Neural progenitor cell (in vitro differentiated cells): ENCODE measurements around the gene OR52A1. TPM values are rescaled to one million over a fixed set of nuclear protein-coding genes. Genes with fewer than 3 reads are reported as not detected.
"Not testable (repeated sequence)": the region's sequence is repeated elsewhere in the genome, so short reads cannot be mapped to it uniquely, and the experiment has no call there.

Experiments
- DNase-seq: peaks from one replicate; pipeline ENCODE4 v3.0.0-alpha.2; 2016; ENCODE audit warnings: low spot score
- H2AFZ ChIP-seq: fragments of 200-600 bp; sonication (generic); replicated peaks from 2 replicates; pipeline ENCODE4 v1.6.1; 2016; ENCODE audit warnings: antibody characterized with exemption
- H3F3A ChIP-seq: fragments of 200-600 bp; sonication (generic); 2 replicates; pipeline ENCODE4 v1.6.1; 2016; ENCODE audit warnings: antibody characterized with exemption, low read depth
- H3K27ac ChIP-seq: fragments of 200-600 bp; sonication (generic); 2 replicates; pipeline ENCODE4 v1.5.1; 2016; ENCODE audit warnings: mild to moderate bottlenecking
- H3K27me3 ChIP-seq: fragments of 200-600 bp; sonication (generic); 2 replicates; pipeline ENCODE4 v1.6.1; 2016; ENCODE audit warnings: mild to moderate bottlenecking, moderate library complexity
- H3K36me3 ChIP-seq: fragments of 200-600 bp; sonication (generic); 2 replicates; pipeline ENCODE4 v1.5.1; 2016
- H3K4me1 ChIP-seq: fragments of 200-600 bp; sonication (generic); 2 replicates; pipeline ENCODE4 v1.6.1; 2016; ENCODE audit warnings: mixed run types
- H3K4me2 ChIP-seq: fragments of 200-600 bp; sonication (generic); 2 replicates; pipeline ENCODE4 v1.6.1; 2016
- H3K4me3 ChIP-seq: fragments of 200-600 bp; sonication (generic); 2 replicates; pipeline ENCODE4 v1.5.1; 2016
- H3K79me2 ChIP-seq: fragments of 200-600 bp; sonication (generic); 2 replicates; pipeline ENCODE4 v1.6.1; 2016; ENCODE audit warnings: low read depth
- H3K9ac ChIP-seq: fragments of 200-600 bp; sonication (generic); 2 replicates; pipeline ENCODE4 v1.6.1; 2016
- H3K9me3 ChIP-seq: fragments of 200-600 bp; sonication (generic); 2 replicates; pipeline ENCODE4 v1.5.1; 2016; ENCODE audit warnings: low read depth
- H4K20me1 ChIP-seq: fragments of 200-600 bp; sonication (generic); 2 replicates; pipeline ENCODE4 v1.6.1; 2016; ENCODE audit warnings: low read depth
- H3K27ac Mint-ChIP-seq: 3 replicates; pipeline ENCODE4 v1.8.0; 2021; ENCODE audit warnings: mixed read lengths
- H3K27me3 Mint-ChIP-seq: 2 replicates; pipeline ENCODE4 v1.8.0; 2022; ENCODE audit warnings: low read depth, mild to moderate bottlenecking, inconsistent platforms, moderate library complexity, mixed read lengths; ENCODE audit not compliant: insufficient read depth
- H3K36me3 Mint-ChIP-seq: 3 replicates; pipeline ENCODE4 v1.8.0; 2021; ENCODE audit warnings: mixed read lengths
- H3K4me1 Mint-ChIP-seq: 3 replicates; pipeline ENCODE4 v1.8.0; 2021; ENCODE audit warnings: mixed read lengths
- H3K4me3 Mint-ChIP-seq: 3 replicates; pipeline ENCODE4 v1.8.0; 2021; ENCODE audit warnings: mild to moderate bottlenecking, moderate library complexity, mixed read lengths
- H3K9me3 Mint-ChIP-seq: 3 replicates; pipeline ENCODE4 v1.8.0; 2020; ENCODE audit warnings: mixed read lengths
- CTCF ChIP-seq: fragments of 200-600 bp; sonication (generic); IDR thresholded peaks from 2 replicates; pipeline ENCODE4 v1.5.1; 2017; ENCODE audit warnings: antibody characterized with exemption, mild to moderate bottlenecking
- EZH2 ChIP-seq: fragments of 200-600 bp; sonication (generic); IDR thresholded peaks from 2 replicates; pipeline ENCODE4 v1.6.1; 2017; ENCODE audit warnings: antibody characterized with exemption, mild to moderate bottlenecking, moderate library complexity
- EZH2phosphoT487 ChIP-seq: fragments of 200-600 bp; sonication (generic); IDR thresholded peaks from 2 replicates; pipeline ENCODE4 v1.6.1; 2017; ENCODE audit warnings: antibody characterized with exemption
- total RNA-seq: library from RNA; depleted of rRNA; stranded (reverse); fragments of >200 nt; gene quantifications from 2 replicates; pipeline ENCODE4 v1.2.3, GENCODE V29; 2015; ENCODE audit warnings: low replicate concordance

The OR52A1 gene
- total RNA-seq, 1 donor from 2014 or later, result not detected

GRCh38 chr11:5178046-5178837 lies 23.7 kb upstream of the OR52A1 start:
- Mint-ChIP-seq H3K4me3 (no peak overlapping the region), H3K36me3 (no peaks in the 10 kb centered on the region), H3K9me3 (no peaks in the 10 kb centered on the region)

GRCh38 chr11:5174934-5175333 lies 20.4 kb upstream of the OR52A1 start:
- Mint-ChIP-seq H3K9me3 (no peaks in the 10 kb centered on the region), H3K27ac (no peak overlapping the region), H3K27me3 (peaks cover 2% of the 10 kb centered on the region), H3K36me3 (no peaks in the 10 kb centered on the region), H3K4me3 (no peak overlapping the region), H3K4me1 (no peaks in the 10 kb centered on the region)
- Histone ChIP-seq H3K27ac (no peak overlapping the region), H3K4me2 (no peak overlapping the region), H3K4me1 (no peaks in the 10 kb centered on the region), H2AFZ (no peak overlapping the region), H3K27me3 (no peaks in the 10 kb centered on the region), H3F3A (no peaks in the 10 kb centered on the region), H3K79me2 (no peaks in the 10 kb centered on the region), H3K9me3 (no peaks in the 10 kb centered on the region), H3K4me3 (no peak overlapping the region), H4K20me1 (no peaks in the 10 kb centered on the region), H3K36me3 (no peaks in the 10 kb centered on the region), H3K9ac (no peak overlapping the region)
- no peak for TF ChIP-seq EZH2phosphoT487
- no peak for TF ChIP-seq EZH2
- no peak for TF ChIP-seq CTCF
- no peak for DNase-seq

More at GRCh38 chr11:5178046-5178837, 23.7 kb upstream of the OR52A1 start:
- Histone ChIP-seq H3K79me2 (no peaks in the 10 kb centered on the region), H3K27ac (no peak overlapping the region), H2AFZ (no peak overlapping the region), H3K4me3 (no peak overlapping the region), H3K9ac (no peak overlapping the region), H3K9me3 (no peaks in the 10 kb centered on the region), H3K36me3 (no peaks in the 10 kb centered on the region), H4K20me1 (no peaks in the 10 kb centered on the region), H3F3A (no peaks in the 10 kb centered on the region), H3K27me3 (no peaks in the 10 kb centered on the region), H3K4me1 (no peaks in the 10 kb centered on the region), H3K4me2 (no peak overlapping the region)
- TF ChIP-seq EZH2phosphoT487 (no peak), CTCF (no peak)
- DNase-seq, result no peak
- H3K27ac Mint-ChIP-seq, result no peak overlapping the region
- H3K4me1 Mint-ChIP-seq, result no peaks in the 10 kb centered on the region
- H3K27me3 Mint-ChIP-seq, result peaks cover 2% of the 10 kb centered on the region

- no peaks in the 10 kb centered on the region for H3K36me3 Mint-ChIP-seq
- Histone ChIP-seq H3K9me3 (no peaks in the 10 kb centered on the region), H3K79me2 (no peaks in the 10 kb centered on the region), H3K4me2 (no peak overlapping the region), H2AFZ (no peak overlapping the region), H3F3A (no peaks in the 10 kb centered on the region), H3K27ac (no peak overlapping the region), H3K9ac (no peak overlapping the region), H3K4me3 (no peak overlapping the region), H3K36me3 (no peaks in the 10 kb centered on the region), H3K27me3 (no peaks in the 10 kb centered on the region), H4K20me1 (no peaks in the 10 kb centered on the region), H3K4me1 (no peaks in the 10 kb centered on the region)
- no peak overlapping the region for H3K4me3 Mint-ChIP-seq
- no peaks in the 10 kb centered on the region for H3K4me1 Mint-ChIP-seq
- TF ChIP-seq EZH2 (no peak), EZH2phosphoT487 (no peak), CTCF (no peak)
- H3K27me3 Mint-ChIP-seq, result no peaks in the 10 kb centered on the region
- H3K9me3 Mint-ChIP-seq, result no peaks in the 10 kb centered on the region
- no peak for DNase-seq
- no peak overlapping the region for H3K27ac Mint-ChIP-seq
Observed at GRCh38 chr11:5171856-5172255, 17.3 kb upstream of the OR52A1 start.

- DNase-seq, H3K4me3 ChIP-seq, H3K4me2 ChIP-seq, H3K27ac ChIP-seq, H4K20me1 ChIP-seq, H2AFZ ChIP-seq, H3K27me3 ChIP-seq, H3F3A ChIP-seq, H3K4me3 Mint-ChIP-seq, H3K4me1 Mint-ChIP-seq, H3K4me1 ChIP-seq, H3K36me3 Mint-ChIP-seq, H3K9me3 Mint-ChIP-seq, H3K27me3 Mint-ChIP-seq, H3K79me2 ChIP-seq, H3K36me3 ChIP-seq, H3K9me3 ChIP-seq, H3K27ac Mint-ChIP-seq, H3K9ac ChIP-seq: not testable (repeated sequence)
Observed at GRCh38 chr11:5165898-5166297, 11.3 kb upstream of the OR52A1 start.

GRCh38 chr11:5164807-5165206 lies 10.2 kb upstream of the OR52A1 start:
- DNase-seq, H3K4me3 ChIP-seq, H3K27me3 Mint-ChIP-seq, H4K20me1 ChIP-seq, H3K4me3 Mint-ChIP-seq, H3K9me3 Mint-ChIP-seq, H3K36me3 ChIP-seq, H3K4me1 Mint-ChIP-seq, H3K4me2 ChIP-seq, H3K9ac ChIP-seq, H3K27ac ChIP-seq, H3K9me3 ChIP-seq, H3F3A ChIP-seq, H3K36me3 Mint-ChIP-seq, H3K27ac Mint-ChIP-seq, H3K4me1 ChIP-seq, H3K27me3 ChIP-seq, H2AFZ ChIP-seq, H3K79me2 ChIP-seq: not testable (repeated sequence)

- not testable (repeated sequence) for H3K4me3 ChIP-seq, H3K9me3 Mint-ChIP-seq, H3K4me2 ChIP-seq, H3K36me3 Mint-ChIP-seq, H3K4me1 ChIP-seq, H4K20me1 ChIP-seq, H3K4me1 Mint-ChIP-seq, H3K27ac Mint-ChIP-seq, H3K27ac ChIP-seq, H3K9ac ChIP-seq, H3K27me3 ChIP-seq, H3K9me3 ChIP-seq, H3K4me3 Mint-ChIP-seq, H2AFZ ChIP-seq, H3K79me2 ChIP-seq, H3F3A ChIP-seq, H3K27me3 Mint-ChIP-seq, H3K36me3 ChIP-seq, DNase-seq
Observed at GRCh38 chr11:5161045-5161444, 6.5 kb upstream of the OR52A1 start.
